Measurements from ENCODE around the gene MEIOC.
"Not testable (repeated sequence)": the region's sequence is repeated elsewhere in the genome, so short reads cannot be mapped to it uniquely, and the experiment has no call there.

The MEIOC gene

GRCh38 chr17:44648963-44649362 lies 7.3 kb upstream of the MEIOC start:
- no peak for DNase-seq

DNA sequence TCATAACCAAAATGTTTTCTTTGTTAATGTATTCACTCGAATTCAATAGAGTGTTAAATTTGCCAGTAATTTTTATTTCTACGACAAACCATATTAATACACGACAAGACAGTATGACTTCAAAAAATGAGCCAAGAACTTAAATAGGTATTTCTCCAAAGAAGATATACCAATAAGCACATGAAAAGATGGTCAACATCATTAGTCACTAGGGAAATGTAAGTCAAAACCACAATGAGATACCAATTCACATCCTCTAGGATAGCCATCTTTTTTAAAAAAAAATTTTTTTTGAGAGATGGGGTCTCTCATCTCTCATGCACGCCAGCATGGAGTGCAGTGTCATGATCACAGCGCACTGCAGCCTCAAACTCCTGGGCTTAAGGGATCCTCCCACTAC lies 5.0 kb upstream of the MEIOC start:
- DNase-seq: no peak

DNA sequence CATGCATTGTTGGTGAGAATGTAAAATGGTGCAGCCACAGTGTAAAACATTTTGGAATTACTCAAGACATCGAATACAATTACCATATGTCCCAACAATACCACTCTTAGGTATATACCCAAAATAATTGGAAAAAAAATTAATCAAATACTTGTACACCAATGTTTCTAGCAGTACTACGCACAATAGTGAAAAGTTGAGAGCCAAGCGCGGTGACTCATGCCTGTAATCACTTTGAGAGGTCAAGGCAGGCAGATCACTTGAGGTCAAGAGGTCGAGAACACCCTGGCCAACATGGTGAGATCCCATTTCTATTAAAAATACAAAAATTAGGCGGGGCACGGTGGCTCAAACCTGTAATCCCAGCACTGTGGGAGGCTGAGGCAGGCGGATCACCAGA lies 3.5 kb upstream of the MEIOC start:
- DNase-seq: no peak

DNA sequence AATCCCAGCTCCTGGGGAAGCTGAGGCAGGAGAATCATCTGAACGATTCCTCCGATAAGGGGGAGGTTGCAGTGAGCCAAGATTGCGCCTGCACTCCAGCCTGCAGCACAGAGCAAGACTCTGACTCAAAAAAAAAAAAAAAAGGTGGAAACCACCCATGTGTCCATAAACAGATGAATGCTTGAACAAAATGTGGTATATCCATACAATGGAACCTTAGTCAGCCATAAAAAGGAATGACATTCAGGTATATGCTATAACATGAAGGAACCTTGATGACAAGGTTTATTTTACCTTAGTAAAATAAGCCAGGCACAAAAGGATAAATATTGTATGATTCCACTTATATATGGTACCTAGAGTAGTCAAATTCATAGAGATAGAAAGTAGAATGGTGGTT lies 2.9 kb upstream of the MEIOC start:
- no peak for DNase-seq

DNA sequence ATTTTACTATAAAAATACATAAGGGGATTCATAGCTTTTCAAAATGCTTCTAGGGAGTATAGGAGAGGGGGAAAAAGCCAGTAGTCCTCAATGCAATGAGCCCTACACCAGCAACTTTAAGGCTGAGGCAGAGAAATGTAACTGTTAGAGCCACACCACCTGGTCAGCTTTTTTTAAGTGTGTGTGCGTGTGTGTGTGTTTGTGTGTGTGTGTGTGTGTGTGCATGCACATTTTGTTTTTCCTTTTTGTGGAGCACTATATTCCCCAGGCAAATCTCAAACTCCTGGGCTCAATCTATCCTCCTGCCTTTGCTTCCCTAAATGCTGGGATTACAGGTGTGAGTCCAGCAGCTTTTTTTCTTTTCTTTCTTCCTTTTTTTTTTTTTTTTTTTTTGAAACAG lies 2.3 kb upstream of the MEIOC start:
- no peak for DNase-seq

- DNase-seq: no peak
Measured at GRCh38 chr17:44661835-44662234, 5.6 kb downstream of the MEIOC start.

DNA sequence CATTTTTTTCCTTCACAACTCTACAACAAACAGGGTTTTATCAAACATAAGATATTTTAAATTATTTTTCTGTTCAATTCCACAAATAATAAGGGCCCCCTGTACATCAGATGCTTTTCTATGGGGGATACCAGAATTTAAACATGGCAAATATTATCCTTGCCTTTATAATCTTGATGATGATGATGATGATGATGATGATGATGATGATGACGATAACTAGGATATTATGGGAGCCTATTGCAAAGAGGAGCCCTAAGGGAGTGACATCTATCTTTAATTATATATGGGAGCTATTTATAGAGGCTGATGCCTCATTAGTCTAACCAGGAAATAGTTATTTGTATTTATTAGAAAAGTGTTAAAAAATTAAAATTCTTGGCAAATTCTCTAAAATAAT lies 6.8 kb downstream of the MEIOC start:
- DNase-seq: no peak

GRCh38 chr17:44664867-44665266 lies 8.6 kb downstream of the MEIOC start:
- no peak for DNase-seq

DNA sequence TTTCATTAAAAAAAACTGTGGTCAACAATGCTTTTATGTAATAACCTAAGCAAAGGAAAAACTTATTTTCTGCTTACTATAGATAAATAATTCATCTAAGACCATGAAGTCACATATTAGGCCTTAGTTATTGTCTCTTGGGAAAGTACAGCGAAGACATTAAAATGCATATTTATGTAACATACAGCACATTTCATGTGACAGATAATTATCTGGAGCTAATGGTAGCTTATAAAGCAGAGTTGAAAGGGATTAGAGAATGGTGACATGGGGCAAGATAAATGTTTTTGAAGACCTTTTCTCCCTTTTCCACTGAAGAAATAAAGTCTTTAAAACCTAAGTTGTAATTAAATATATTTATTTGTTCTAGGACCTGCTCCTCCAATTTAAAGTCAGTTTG lies 9.7 kb downstream of the MEIOC start:
- DNase-seq: no peak

DNA sequence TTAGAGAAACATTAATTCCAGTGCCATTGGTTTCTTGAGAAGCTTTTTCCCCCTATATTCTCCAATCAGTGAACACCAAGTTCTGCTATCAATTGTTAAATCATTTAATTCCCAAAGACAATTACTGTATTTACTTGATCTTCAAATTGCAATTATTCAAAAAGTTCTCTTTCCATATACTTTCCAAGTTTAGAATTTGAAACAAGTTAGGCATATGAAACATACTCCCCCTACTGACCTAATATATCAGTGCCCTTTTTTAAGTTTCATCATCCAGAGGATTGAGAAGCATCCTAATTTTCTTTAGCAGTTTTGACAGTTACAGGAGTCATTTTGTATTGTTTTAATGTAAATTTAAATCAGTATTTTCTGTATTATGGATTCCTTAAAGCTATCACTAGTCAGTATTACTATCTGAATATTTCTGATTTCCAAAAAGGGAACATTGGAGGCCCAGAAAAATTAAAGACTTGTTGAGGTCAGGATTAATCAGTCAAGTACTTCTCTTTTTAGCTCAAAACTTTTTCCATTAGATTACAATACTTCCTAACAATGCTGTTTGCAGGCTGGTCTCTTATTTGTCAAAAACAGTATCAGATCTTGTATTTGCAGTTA lies 16.3 kb downstream of the MEIOC start:
- DNase-seq: no peak

GRCh38 chr17:44673893-44674292 lies 17.6 kb downstream of the MEIOC start:
- no peak for DNase-seq

DNA sequence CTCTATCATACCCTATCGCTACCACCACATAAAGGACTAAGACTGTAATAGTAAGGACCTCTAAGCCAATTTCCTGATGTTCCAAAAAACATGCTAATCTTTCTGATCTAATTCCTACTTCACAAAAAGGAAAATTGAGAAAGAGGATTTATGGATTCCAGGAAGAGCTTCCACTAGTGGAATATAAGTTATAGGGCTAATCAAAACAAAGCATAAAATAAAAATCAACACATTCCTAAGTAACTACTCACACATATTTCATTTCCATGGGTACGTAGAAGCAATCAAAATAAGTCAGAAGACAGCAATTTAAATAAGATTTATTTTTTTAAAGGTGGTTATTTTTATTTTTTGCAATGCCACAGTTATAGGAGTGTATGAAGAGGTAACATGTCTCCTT lies 20.9 kb downstream of the MEIOC start:
- no peak for DNase-seq

- not testable (repeated sequence) for DNase-seq
Measured at GRCh38 chr17:44683303-44683702, 27.0 kb downstream of the MEIOC start.

GRCh38 chr17:44687756-44688155 lies 31.5 kb downstream of the MEIOC start:
- no peak for DNase-seq

DNA sequence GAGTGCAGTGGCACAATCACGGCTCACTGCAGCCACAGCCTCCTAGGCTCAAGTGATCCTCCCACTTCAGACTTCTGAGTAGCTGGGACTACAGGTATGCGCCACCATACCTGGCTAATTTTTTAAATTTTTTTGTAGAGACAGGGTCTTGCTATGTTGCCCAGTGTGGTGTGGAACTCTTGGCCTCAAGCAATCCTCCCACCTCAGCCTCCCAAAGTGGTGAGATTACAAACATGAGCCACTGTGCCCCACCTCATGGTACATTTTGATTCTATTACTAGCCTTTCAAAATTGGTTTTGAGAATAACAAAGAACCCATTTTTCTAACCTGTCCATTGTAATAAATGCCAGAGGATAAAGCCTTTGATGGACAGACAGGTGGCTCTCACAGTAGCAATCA lies 31.9 kb downstream of the MEIOC start:
- no peak for DNase-seq

DNA sequence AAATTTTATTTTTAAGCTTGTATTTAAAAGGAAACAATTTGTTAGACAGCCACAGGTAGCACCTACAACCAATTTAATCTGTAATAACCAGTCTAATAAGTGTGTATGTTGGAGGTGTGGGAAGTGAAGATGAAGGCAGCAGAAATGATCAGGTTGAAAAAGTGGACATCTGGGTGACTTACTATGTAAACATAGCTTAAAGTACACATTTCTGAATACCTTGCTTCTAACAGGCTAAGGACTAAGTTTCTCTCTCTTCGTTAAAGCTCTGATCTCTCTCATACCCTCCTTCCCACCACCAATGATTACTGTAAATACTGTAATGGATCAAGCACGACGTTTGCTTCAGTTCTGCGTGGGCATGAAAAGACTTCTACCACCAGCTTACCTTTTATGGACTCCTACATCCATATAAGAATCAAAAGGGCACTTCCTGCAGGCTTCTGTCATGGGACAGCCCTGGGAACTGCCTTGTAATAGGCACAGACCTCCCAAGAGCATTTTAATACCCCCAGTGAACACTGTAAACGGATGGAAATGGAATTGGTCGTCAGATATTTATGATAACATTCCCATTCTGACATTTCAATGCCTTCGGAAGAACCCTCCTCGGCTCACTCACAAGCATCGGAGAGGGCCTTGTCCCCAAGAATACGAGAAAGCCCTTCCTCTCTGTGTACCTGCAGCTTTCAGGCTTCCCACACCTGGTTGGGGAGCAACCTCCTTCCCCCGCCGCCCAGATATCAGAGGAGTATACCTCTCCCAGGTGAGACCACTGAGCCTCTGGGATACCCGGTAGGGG lies 32.6 kb downstream of the MEIOC start:
- peak; percentile 5 for DNase-seq

- DNase-seq: peak; percentile 92
Measured at GRCh38 chr17:44689477-44690217, 33.4 kb downstream of the MEIOC start, which contains the start of gene CCDC43. Gene CCDC43 (minus strand): TSS chr17:44689776. CDS start chr17:44689753, 23 bp downstream.

GRCh38 chr17:44690746-44691306 lies 34.6 kb downstream of the MEIOC start:
- DNase-seq: peak; percentile 2

- DNase-seq: no peak
Measured at GRCh38 chr17:44693609-44694008, 37.3 kb downstream of the MEIOC start.

GRCh38 chr17:44700288-44700687 lies 44.0 kb downstream of the MEIOC start:
- DNase-seq: not testable (repeated sequence)

DNA sequence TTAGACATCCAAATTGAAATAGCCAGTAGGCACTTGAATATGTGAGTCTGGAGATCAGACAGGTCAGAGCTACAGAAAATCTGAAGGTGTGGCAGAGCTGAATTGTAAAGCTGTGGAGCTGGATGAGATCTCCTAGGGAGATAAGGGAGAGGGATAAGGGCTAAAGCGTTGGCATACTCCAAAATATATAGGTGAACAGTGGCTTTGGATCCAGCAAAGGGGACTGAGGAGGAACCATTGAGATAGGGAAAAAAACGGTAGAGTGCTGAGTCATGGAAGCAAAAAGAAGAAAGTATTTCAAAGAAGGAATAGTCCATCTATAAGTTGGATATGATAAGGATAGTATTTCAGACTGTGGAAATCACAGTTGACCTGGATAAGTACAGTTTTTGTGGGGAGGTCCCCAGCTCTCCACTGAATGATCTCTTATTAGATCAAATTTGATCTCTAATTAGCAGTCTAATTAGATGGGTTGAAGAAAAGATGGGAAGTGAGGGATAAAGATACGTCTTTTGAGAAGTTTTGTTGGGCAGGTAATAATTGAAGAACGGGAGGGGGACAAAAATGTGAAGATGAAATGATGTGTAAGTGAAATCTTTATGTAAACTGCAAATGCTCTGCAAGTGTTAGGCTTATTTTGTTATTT lies 51.6 kb downstream of the MEIOC start:
- DNase-seq: no peak

DNA sequence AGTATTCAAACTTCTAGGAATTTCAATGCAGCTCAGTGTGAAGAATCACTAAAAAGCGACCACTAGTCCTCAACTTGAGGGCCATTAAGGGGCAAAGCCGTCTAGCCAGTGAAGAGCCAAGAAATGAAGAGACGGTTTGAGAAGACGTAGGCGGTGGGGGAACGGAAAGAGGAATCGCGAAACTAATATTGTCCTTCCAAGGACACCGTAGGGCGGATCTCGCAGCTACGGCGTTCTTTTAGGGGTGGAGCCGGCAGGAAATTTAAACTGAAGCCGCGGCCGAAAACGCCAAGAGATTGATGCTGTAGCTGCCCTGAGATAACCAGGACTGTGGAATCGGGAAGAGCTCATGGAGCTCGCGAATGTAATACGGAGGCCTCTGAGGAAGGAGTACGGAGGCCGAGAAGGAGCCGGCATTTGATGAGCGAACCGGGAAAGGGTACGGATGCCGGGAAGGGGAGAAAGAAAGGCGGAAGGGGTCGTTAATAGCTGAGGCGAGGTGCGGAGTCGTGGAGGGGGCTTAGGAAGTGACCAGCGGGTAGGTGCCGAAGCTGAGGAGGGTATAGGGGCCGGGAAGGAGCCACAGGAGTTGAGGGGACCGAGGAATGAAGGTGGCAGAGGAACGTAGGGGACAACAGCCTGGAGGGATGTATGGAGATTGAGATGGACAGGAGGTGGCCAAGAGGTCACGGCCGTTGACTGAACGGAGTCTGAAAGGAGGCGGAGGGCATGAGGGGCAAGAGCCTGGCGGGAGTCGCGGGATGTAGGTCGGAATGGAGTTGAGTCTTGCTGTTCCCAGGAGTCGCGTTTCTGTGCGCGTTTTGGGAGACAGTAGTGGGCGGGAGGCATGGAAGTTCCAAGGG lies 52.4 kb downstream of the MEIOC start, which contains the start of gene DBF4B:
TSS of gene DBF4B (plus strand) at position 265 of the 863 bp plus-strand sequence. CDS start at position 421, 156 bp downstream.
- peak; percentile 75 for DNase-seq
